A673 (cell line): Measurements from ENCODE around the gene PLXDC2.

Source experiments
- EZH2 ChIP-seq: fragments of 200-600 bp; sonication (generic); IDR thresholded peaks from 2 replicates; pipeline ENCODE4 v1.6.1; 2017; ENCODE audit warnings: borderline replicate concordance, low read depth, mild to moderate bottlenecking, mixed read lengths, antibody characterized with exemption, low read length; ENCODE audit not compliant: poor library complexity, severe bottlenecking
- TF ChIP-seq, protein P1 (sequence below): fragments of 300-800, 200-600 bp; sonication (generic); conservative IDR thresholded peaks from 2 replicates; pipeline ENCODE4 v1.5.1; 2017; ENCODE audit warnings: low read depth, mild to moderate bottlenecking, antibody characterized with exemption, low read length, moderate library complexity, mixed read lengths

DNA sequence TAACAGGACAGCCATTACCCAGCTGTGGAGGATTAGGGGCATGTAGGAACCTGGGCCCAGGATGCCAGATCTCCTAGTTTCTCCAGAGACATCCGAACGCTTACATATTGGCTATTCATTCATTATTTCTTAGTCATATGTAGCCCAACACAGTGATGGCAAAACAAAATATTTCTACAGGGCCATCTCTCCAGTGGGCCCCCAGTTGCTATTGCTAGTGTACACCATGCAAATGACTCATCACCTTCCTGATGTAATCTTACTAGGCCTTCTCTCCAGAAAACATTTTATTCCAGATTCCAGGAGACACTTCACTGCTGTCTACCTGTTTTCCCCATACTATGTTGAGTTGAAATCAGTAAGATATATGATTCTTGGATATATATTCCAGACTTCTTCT, 201.7 kb downstream of the PLXDC2 start:
- TF ChIP-seq, protein P1, sequence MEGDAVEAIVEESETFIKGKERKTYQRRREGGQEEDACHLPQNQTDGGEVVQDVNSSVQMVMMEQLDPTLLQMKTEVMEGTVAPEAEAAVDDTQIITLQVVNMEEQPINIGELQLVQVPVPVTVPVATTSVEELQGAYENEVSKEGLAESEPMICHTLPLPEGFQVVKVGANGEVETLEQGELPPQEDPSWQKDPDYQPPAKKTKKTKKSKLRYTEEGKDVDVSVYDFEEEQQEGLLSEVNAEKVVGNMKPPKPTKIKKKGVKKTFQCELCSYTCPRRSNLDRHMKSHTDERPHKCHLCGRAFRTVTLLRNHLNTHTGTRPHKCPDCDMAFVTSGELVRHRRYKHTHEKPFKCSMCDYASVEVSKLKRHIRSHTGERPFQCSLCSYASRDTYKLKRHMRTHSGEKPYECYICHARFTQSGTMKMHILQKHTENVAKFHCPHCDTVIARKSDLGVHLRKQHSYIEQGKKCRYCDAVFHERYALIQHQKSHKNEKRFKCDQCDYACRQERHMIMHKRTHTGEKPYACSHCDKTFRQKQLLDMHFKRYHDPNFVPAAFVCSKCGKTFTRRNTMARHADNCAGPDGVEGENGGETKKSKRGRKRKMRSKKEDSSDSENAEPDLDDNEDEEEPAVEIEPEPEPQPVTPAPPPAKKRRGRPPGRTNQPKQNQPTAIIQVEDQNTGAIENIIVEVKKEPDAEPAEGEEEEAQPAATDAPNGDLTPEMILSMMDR = no peak
- TF ChIP-seq EZH2 = no peak
